ENCODE results near the gene SLC11A2.

DNA sequence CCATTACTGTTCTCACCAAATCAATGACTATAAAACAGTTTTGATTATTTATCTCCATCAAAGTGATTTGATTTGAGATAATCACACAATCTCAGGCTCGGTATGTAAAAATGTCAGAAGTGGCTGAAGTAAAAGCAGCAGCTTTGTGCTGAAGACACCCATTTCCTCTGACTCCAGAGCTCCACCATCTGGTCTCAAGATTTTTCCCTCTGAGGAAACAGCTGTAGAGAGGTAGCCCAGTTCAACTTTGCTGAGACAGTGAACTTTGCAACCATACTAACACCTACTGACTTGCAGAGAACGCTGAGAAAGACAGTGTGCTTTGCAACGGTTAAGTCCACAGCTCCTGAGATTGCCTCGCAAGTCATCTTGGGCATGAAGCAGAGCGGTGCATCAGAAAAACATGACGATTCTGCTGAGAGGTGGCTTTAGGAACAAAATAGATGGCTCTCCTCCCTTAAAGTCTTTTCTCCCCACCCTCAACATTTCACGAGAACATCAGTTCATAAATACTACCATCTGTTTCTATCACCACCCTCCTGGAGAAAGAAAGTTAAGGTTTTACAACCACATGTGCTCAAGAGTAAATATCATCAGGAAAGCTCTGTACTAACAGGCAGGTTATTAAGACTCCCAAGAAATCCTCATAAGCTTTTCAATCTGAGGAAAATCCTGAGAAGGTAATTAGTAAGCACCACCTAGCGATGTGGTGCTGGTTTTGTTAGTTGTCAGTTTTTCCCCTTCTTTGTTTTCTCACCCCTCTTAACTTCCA lies 39.0 kb downstream of the SLC11A2 start:
- TF ChIP-seq, protein P1, sequence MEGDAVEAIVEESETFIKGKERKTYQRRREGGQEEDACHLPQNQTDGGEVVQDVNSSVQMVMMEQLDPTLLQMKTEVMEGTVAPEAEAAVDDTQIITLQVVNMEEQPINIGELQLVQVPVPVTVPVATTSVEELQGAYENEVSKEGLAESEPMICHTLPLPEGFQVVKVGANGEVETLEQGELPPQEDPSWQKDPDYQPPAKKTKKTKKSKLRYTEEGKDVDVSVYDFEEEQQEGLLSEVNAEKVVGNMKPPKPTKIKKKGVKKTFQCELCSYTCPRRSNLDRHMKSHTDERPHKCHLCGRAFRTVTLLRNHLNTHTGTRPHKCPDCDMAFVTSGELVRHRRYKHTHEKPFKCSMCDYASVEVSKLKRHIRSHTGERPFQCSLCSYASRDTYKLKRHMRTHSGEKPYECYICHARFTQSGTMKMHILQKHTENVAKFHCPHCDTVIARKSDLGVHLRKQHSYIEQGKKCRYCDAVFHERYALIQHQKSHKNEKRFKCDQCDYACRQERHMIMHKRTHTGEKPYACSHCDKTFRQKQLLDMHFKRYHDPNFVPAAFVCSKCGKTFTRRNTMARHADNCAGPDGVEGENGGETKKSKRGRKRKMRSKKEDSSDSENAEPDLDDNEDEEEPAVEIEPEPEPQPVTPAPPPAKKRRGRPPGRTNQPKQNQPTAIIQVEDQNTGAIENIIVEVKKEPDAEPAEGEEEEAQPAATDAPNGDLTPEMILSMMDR (IDR thresholded peaks at IDR 0.05) = peak; percentile 28 to 64 (median 54)
- TF ChIP-seq POLR2AphosphoS5 (IDR thresholded peaks at IDR 0.05) = peak in 3 of 4 donors; percentile 25 to 32 (median 28)

All from sigmoid colon (tissue), 4 donors.